Measurements from ENCODE around the gene KIAA0825.
"Not testable (repeated sequence)": the region's sequence is repeated elsewhere in the genome, so short reads cannot be mapped to it uniquely, and the experiment has no call there.

KIAA0825 gene

DNA sequence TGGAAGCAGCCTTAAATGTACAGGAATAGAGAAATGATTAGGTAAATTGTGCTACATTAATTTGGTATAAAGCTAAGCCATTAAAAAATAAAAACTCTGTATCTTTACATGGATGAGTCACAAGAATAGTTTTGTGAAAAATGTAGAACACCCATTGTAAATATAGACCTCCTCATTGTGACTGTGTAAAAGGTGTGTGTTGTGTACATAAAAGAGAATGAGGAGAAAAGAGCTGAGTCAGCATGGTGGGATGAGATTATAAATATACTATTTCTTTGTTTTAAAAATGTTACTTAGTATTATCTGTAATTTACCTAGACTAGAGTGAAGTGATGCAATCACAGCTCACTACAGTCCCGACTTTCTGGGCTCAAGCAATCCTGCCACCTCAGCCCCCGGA, 250.5 kb downstream of the KIAA0825 start:
- DNase-seq, result no peak

DNA sequence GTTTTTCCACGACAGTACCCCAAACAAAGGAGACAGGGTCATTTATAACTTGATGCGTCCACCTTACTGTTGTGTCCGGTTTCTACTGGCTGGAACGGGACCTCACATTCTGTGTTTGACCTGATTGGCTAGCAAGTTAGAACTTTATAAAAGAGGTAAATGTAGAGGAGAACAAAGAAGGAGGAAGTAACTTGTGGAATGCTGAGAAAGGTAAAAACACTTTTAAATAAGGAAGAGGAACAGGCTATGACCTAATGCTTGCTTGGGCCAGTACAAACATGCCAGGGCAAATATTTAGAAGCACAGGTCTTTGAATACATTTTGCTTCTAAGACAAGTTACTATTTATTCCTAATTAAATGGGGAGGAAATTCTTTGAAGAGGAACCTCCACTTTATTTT, 251.6 kb downstream of the KIAA0825 start:
- peak; percentile 14 for DNase-seq

DNA sequence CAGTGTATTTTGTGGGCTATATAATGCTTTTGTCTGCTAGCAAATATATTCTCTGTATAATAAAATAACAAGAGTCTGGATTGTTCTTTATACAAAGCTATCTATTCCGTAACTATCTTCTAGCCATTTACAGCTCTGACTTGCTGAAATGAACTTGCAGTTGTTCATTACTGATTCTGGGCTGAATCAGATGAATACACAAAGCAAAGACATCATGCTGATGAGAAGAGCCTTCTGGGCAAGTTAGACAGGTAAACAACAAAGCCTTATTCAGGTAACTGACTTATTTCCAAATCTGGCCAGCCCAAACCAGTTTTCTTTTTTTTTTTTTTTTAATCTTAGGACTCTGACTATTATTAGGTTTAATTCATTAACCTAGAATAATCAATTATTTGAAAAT, 255.5 kb downstream of the KIAA0825 start:
- no peak for DNase-seq

DNA sequence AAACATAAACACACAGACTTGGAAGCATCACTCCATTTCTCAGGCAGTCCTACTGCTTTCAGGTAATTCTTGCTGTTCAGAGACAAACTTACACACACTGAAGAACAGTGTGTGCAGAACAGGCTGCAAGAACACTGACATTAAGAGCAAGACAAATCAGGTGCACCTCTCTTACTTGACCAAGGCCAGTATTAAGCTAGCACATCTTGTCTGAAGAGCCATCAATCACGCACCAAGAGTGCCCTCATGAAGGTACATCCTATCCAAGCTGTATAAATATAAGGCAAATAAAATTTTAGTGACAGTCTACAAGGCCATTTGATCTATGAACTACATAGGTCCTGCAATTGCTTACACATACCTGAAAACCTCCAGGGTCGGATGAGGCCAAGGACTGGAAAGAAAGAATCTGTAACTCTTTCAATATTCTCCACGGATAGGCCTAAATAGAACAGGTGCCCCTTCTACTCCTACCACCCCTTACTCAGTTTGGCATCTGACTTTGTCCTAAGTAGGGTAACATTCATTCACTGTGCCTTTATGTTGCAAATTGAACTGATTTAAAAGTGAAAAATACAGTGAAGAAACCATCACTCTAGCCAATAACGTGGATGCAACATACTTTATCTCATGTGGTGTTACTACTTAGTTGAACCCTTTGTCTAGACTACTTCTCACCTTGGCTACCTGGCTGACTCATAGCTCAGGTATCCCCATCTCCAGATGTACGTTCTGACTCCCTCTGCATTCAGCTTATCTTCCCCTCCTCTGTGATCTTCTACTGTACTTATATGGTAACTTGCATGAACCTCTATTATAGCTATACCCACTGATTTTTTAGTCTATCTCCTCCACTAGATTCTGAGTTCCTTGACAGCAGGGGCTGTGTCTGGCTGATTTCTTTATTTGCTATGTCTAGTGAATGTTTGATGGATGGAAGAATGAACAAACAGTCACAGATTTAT, 256.3 kb downstream of the KIAA0825 start:
- DNase-seq, result no peak

DNA sequence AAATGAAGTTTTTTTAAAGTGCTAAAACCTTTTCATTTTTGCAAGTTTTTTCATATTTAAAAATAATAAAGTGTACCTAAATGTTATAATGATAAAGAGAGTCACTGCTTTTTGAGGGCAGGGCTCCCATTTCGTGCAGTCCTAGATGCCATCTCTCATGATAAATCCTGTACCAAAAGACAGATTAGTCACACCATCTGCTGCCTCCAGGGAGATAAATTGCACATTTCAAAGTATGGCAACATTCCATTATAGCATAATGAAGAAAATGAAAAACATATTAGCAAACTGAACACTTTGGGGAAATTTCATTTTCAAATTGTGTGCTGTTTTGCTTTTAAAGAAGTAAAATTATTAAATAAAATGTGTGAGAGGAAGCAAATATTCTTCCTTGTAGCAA, 257.2 kb downstream of the KIAA0825 start:
- no peak for DNase-seq

DNA sequence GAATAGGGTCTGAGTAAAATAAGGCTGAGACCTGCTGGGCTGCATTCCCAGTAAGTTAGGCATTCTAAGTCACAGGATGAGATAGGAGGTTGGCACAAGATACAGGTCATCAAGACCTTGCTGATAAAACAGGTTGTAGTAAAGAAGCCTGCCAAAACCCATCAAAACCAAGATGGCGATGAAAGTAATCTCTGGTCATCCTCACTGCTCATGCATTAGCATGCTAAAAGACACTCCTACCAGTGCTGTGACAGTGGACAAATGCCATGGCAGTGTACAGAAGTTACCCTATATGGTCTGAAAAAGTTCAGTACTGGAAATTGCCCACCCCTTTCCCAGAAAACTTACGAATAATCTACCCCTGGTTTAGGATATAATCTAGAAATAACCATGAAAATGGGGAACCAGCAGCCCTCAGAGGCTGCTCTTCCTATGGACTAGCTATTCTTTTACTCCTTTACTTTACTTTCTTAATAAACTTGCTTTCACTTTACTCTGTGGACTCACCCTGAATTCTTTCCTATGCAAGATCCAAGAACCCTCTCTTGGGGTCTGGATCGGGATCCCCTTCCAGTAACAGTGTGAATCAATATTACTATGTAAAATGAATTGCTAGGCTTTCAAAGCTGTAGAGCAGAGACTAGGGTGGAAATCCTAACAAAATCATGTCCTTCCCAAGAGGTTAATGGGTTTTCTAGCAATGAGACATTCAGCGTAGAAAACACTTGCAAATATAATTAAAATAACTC, 257.8 kb downstream of the KIAA0825 start:
- no peak for DNase-seq

DNA sequence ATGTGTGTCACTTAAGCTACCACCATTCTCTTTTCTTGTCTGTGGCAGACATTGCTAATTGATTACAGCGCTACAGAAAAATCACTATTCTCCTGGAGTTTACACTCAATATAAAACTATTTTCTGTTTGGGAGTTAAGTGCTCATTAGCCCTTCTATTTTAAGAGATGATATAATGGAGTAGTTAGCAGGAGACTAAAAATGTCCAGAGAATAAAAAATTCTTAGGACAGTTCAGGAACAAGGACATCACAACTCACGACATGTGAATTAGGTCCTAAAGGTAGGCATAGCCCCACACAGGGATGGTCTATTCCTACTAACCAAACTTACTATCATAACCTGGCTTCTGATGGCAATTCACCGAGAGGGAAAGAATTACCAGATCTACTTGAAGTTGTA, 258.5 kb downstream of the KIAA0825 start:
- no peak for DNase-seq

DNA sequence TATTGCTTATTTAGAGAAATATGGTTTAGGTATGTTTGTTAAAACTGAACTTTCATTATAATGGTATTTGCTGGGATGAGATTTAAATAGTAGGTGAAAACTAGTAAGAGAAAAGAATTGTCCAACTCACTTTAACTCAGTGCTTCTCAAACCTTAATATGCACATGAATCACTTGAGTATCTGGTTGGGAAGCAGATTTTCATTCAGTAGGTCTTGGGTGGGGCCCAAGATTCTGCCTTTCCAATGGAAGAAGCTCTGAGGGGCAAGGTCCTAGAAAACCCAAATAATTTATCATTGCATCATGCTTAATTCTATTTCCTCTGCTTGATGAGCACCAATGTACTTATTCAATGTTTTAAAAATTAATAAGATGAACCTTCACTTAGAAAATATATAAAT, 262.6 kb downstream of the KIAA0825 start:
- DNase-seq, result no peak

DNA sequence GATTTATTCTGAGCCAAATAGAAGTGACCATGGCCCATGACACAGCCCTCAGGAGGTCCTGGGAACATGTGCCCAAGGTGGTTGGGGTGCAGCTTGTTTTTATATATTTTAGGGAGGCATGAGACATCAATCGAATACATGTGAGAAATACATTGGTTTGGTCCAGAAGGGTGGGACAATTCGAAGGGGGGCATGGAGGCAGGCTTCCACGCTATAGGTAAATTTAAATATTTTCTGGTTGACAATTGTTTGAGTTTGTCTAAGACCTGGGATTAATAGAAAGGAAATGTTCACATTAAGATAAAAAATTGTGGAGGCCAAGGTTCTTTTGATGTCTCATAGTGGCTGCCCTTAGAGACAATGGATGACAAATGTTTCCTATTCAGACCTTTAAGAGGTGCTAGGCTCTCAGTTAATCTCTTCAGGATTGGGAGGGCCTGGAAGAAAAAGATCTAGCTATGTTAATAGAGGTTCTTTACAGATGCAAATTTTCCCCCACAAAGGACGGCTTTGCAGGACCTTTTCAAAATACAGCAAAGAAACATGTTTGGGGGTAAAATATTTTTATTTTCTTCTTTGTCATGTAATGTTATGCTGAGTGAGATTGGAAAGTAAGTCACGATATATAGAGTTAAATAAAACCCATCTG, 263.4 kb downstream of the KIAA0825 start:
- not testable (repeated sequence) for DNase-seq

DNA sequence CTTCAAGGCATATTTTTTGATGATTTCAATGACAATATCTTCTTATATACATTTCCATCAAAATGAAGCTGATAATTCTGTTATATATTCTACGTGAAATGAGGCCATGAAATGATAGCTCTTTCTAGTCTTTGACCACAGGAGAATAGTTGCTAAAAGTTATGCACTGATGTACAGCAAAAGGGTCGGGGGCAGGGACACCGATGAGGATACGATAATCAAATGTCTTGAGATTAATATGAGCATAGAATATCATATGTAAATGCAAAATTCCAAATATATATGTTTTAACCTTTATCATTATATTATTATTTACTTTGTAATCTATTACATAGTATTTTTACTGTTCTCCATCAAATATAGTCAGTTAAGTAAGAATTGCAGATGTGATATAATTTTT, 264.8 kb downstream of the KIAA0825 start:
- DNase-seq, result no peak

DNA sequence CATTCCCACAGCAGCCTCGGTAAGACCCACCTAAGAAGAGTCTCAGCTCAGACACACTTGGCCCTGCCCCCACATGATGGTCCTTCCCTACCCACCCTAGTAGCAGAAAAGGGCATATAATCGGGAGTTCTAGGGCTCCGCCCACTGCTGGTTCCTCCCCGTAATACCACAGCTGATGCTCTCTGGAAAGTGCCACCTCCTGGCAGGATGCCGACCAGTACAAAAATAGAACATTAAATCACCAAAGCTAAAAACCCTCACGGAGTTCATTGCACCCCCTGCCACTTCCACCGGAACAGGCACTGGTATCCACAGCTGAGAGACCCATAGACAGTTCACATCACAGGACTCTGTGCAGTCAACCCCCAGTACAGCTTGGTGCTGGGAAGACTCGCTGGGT, 271.3 kb downstream of the KIAA0825 start:
- no peak for DNase-seq

DNA sequence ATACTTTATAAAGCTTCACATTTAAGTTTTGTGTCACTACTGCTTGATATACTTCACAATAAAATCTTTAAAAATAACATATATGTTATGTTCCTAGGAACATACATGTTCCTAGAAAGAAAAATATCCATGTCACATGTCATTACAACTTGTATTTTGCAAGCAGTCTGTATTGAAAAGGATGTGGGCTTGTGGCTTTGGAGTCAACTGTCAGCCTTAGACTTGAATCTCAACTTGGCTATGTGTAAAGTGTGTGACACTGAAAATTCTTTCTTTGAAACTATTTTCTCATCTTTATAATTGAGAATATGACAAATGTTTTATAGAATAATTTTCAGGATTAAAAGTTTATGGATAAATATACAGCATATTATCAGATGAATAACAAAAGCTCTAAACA, 273.1 kb downstream of the KIAA0825 start:
- DNase-seq, result no peak

DNA sequence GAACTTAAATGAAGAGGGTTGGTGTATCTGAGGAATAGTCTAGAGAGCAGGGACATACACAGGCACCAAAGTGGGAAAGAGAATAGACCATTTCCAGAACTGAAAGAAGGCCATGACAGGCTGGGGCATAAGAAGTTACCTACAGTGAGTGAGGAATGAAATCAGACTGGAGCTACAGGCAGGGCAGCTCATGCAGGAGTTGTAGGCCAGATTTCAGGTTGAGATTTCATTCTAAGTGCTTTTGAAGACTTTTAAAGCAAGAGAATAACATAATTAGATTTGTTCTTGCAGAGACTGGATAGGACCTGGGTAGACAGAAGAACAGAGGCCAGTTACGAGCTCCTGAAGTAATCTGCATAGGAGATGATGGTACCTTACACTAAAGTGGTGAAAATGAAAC, 280.8 kb downstream of the KIAA0825 start:
- DNase-seq, result no peak

DNA sequence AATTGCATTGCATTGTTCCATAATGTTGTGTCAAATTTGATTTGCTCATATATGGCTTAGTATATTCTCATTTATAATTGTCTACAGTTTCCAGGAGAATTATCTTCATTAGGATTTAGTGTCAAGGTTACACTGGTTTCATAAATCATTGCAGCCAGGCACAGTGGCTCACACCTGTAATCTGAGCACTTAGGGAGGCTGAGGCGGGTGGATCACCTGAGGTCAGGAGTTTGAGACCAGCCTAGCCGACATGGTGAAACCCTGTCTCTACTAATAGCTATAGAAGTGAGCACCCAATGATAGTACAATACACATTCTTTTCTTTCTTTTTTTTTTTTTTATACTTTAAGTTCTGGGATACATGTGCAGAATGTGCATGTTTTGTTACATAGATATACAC, 282.5 kb downstream of the KIAA0825 start:
- DNase-seq, result no peak

DNA sequence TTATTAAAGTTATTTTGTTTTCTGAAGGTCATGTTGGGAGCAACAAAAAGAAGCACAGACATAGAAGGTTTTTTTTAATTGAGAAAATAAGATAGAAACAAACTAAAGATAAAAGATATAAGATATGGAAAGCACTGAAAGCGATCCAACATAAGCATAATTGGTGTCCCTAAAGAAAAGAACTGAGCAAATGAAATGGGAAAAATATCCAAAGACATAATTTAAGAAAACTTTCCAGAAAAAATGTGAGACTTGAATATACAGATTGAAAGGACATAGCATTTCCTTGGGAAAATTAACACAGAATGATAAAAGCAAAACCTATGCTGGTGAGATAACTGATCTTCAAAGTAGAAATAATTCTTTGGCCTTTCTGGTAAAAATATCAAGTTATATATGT, 289.3 kb downstream of the KIAA0825 start:
- no peak for DNase-seq

DNA sequence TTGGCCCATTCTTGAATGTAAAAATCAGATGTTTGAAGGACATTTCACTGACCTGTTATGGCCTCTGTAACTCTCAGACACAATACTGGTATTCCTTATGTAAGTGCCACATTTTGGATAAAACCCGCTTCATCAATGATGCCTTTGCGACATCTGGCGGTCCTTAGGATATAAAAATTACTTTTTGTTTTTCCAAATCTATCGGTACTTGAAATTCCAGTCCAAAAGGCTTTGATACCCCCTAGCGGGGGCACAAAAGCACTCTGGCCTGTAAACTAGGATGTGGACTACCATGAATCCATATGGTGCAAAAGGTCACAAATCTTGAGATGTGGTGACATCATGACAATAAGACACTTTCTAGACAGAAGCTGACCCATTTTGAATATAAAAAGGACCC, 291.8 kb downstream of the KIAA0825 start:
- no peak for DNase-seq

DNA sequence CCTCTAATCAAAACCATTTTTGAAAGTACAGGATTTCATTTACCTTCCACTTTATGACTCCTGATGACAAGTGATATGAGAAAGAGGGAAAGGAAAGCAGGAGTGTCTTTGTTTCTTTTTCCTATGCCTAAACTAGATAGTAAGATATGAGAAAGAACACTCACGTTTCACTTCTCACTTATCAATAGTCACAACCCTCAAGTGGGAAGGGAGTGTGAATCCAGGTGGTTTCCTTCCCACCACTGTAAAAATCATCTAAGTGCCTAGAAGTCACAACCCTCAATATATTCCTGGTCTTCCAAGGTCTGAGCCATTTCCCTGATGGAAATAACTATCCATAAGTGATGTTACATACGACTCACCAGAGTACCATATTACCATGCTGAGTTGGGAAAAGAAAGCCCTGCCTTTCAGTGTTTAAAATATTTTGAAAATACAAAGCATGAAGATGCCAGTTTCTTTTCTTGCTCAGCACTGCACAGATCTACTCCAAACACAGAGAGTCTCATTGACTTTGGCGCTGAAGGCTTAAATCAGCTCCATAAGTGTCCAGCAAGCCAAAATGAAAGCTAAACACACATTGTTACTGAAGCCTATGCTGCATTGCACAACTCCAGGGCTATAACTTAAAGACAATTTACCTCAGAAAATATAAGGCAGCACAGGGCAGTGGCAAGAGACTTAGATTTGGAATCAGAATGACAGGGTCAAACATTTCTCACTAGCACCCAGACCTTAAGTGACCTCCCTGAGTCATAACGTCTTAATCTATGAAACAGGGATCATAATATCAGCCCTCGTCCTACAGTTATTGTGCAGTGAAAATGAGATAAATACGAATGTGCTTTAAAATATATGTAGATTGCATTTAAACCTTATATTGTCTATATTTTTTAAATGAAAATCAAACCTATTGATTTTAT, 301.2 kb downstream of the KIAA0825 start:
- DNase-seq, result no peak

DNA sequence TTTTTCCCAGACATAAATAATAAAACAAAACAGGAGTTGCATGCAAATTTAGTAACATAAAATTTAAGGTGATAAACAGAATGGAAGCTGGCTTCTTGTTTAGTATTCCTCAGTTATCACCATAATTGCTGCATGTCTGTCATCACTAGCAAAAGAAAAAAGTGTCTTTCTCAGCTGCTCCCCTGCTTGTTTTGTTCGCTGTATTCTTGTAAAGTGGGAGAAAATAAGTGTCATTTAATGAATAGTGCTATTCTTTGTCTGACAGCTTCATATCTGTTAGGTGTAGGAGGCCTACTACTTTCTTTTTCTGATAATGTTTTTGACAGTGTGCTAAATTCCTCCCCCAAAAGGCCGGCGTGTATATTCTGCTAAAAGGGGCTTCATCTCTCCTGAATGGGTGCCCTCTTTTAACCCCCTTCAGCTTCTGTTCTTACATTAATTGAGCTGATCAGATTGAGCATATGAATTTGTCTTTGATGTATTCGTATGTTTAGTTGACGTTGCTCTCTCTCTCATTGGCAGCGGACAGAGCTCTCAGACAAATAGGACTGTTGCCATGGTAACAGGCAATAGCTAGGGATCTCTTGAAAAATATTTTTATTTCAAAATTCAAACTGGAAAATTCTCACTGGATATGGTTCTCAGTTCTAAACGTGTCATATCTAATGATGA, 303.8 kb downstream of the KIAA0825 start:
- DNase-seq, result no peak

DNA sequence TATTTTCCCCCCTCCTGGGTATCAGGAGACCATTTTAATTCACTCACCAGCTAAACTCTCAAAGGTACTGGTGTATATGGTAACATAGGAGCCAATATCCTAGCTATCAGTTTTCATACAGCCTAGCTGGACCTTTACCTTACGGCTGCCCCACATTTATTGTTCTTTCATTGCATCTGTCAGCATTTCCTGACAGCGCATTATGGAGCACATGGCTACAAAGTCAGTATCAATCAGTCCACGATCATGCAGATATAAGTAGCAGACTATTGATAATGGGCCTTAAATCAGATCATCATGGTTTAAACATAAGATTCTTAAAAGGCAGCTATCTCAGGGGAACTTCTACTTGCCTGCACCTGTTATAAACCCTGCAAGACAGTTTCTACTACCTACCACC, 304.7 kb downstream of the KIAA0825 start:
- DNase-seq, result no peak

DNA sequence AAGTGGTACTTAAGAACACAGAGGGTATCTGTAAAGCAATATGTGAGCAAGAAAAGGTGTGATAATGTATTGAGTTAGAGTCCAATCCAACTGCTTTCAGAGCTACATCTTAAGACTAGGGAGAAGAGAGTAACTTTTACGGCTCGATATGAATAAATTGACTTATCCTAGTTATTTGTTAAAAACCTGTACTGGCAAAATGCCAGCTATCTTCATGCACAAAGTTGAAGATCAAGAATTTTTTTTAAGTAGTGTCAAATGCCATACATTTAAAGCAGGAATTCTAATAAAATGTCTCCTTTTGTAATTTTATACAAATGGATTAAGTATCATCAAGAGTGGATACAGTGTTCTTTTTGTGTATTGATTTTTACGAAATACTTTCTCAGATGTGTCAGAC, 305.2 kb downstream of the KIAA0825 start:
- no peak for DNase-seq

DNA sequence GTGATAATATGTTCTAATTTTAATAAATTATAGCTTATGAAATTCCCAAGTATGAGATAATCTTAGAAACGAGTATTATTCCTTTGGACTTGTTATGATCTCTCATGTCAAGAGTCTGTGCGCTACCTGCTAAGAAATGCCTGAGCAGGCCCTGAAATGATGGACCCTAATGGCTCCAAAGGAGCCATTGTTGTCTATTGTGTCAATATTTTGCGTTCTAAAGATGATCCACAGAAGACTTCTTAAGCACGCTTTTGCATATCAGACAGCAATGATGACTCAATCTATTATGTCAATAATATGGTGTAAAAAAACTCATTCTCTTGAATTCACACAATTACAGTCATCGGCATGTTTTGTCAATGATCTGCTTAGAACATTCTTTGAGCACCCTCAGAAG, 306.1 kb downstream of the KIAA0825 start:
- DNase-seq, result no peak

DNA sequence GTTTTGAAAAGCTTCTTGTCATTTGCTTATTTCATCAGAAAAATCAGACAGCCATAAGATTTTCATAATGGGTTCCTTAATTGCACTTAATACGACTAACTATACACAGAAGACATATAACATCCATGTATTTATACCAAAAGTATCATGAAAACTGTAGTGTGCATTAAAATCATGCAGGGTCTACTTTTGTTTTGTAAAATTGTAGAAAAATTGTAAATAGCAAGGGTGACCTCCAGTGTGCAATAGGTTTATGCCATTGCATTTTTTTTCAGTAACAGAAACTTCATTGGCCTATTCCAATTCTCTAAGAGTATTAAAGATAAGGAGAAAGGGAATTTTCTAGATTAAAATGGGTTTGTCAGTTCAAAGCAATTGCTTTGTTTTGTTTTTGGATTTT, 307.6 kb downstream of the KIAA0825 start:
- DNase-seq, result no peak

Data from GDM1 (cell line).